Measurements from ENCODE around the gene STK38L. TPM values are rescaled to one million over a fixed set of nuclear protein-coding genes. Genes with fewer than 3 reads are reported as not detected.

Gene STK38L
- total and polyA plus RNA-seq, 3 donors from 2014 or later, result 19.3 to 43.1 (median 41.5) TPM

DNA sequence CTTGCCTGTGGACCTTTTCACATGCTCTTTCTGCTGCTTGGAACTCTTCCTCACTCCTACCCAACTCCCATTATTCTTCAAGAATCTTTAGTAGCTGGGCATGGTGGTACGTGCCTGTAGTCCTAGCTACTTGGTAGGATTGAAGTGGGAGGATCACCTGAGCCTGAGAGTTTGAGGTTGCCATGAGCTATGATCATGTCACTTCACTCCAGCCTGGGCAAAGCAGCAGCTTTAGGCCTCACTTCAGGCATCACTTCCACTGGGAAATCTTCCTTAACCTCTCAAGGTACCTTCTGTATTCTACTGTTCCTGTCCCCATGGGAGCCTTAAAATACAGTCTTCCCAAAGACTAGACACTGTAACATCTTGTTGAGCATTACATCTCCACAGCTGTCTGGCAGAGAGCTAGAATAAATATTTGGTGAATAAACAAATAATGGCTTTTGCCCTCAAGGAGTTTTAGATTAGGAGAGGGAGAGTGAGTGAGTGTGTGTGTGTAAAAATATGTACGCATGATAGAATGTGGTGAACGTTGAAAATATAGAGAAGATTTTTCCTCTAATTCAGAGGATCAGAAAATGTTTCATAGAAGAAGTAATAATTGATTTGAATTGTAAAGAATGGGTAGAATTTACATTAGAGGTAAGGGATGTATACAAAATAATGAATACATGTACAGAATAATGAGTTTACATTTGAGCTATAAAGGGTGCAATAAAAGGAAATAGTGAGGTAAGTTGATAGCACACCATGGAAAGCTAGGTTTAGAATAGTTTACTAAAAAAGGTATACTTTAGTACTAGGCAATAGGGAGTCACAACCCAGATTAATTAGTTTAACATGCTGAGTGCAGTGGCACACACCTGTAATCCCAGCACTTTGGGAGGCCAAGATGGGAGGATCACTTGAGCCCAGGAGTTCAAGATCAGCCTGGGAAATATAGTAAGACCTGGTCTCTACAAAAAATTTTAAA lies 59.3 kb downstream of the STK38L start:
- Histone ChIP-seq H3K36me3 (ENCODE audit: low read depth, missing control alignments) (no peaks in the 10 kb centered on the region), H3K27ac (no peak overlapping the region), H3K9me3 (no peaks in the 10 kb centered on the region), H3K27me3 (no peaks in the 10 kb centered on the region), H3K4me3 (no peak overlapping the region), H3K4me1 (no peaks in the 10 kb centered on the region)
- WGBS, 2 donors, result 71% methylated on average over 3 of the region's 3 CpGs
- TF ChIP-seq POLR2A (IDR thresholded peaks at IDR 0.05), result no peak
- TF ChIP-seq, protein P1, sequence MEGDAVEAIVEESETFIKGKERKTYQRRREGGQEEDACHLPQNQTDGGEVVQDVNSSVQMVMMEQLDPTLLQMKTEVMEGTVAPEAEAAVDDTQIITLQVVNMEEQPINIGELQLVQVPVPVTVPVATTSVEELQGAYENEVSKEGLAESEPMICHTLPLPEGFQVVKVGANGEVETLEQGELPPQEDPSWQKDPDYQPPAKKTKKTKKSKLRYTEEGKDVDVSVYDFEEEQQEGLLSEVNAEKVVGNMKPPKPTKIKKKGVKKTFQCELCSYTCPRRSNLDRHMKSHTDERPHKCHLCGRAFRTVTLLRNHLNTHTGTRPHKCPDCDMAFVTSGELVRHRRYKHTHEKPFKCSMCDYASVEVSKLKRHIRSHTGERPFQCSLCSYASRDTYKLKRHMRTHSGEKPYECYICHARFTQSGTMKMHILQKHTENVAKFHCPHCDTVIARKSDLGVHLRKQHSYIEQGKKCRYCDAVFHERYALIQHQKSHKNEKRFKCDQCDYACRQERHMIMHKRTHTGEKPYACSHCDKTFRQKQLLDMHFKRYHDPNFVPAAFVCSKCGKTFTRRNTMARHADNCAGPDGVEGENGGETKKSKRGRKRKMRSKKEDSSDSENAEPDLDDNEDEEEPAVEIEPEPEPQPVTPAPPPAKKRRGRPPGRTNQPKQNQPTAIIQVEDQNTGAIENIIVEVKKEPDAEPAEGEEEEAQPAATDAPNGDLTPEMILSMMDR (IDR thresholded peaks at IDR 0.05), result no peak
- no peak for DNase-seq
- intact Hi-C loops (cut with DNase I; ENCODE audit: low total_unique reads), result no loop called here

DNA sequence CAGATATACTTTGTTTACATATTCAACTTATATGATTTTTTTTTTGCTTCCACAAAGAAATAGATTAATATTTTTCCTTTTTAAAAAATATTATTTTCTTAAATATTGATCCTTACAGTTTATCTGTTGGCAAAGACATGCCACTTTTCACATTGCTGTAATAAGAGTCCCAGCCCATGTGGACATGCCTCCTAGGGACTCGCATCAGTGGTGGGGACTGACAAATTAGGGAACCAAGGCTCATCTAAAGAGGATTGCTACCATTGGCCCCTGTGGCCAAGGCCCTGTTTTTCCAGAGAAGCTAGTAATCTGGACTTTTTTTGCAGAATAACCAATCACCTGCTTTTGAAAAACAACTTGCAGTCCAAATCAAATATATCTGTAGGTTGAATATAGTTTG lies 60.8 kb downstream of the STK38L start:
- no peak overlapping the region for H3K4me3 ChIP-seq
- DNase-seq, result no peak
- H3K36me3 ChIP-seq (ENCODE audit: low read depth, missing control alignments), result no peaks in the 10 kb centered on the region
- no peak for TF ChIP-seq POLR2A (IDR thresholded peaks at IDR 0.05)
- TF ChIP-seq, protein P1 (IDR thresholded peaks at IDR 0.05), result no peak
- H3K9me3 ChIP-seq, result no peaks in the 10 kb centered on the region
- intact Hi-C loops (cut with DNase I; ENCODE audit: low total_unique reads), result no loop called here
- no peaks in the 10 kb centered on the region for H3K27me3 ChIP-seq
- no peaks in the 10 kb centered on the region for H3K4me1 ChIP-seq
- WGBS, 2 donors, result 69 to 71% methylated on average over 1 of the region's 1 CpG
- H3K27ac ChIP-seq, result no peak overlapping the region

DNA sequence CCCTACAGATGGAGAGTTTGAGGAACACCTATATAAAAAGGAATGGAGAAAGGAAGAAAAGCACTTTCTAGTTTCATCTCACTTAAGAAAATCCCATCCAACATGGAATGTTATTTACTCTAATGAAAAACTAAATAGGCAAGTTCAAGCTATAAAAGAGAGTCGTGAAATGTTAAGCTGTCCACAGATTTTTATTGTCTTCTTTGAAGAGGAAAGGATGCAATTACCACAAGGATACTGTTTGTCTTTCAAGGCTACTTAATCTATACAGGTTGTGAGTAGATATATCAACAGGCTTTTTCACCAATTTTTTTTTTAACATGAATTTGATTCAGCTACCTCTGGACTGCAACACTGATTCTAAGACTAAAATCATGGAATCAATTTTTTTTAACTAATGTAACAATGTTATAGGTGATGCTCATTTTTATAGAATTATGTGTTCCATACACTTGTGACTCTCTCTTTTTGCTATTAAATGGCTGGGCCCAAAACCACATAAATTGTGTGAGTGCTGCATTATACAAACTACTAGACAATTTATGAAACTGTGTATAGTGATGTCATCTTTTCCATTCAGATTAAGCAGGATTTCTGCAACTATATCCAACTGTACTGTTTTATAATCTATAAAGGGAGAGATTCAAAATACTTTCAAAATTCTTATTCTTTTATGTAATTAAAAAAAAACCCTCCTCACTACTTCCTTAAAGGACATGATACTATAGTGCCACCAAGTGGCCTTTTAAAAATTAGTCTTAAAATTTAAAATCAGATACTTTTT lies 61.8 kb downstream of the STK38L start:
- H3K4me3 ChIP-seq, result no peak overlapping the region
- no peaks in the 10 kb centered on the region for H3K9me3 ChIP-seq
- TF ChIP-seq, protein P1 (IDR thresholded peaks at IDR 0.05), result peak in 1 of 3 experiments; percentile 58
- no peak for TF ChIP-seq POLR2A (IDR thresholded peaks at IDR 0.05)
- intact Hi-C loops (cut with DNase I; ENCODE audit: low total_unique reads), result no loop called here
- H3K36me3 ChIP-seq (ENCODE audit: low read depth, missing control alignments), result no peaks in the 10 kb centered on the region
- no peak overlapping the region for H3K27ac ChIP-seq
- no peaks in the 10 kb centered on the region for H3K4me1 ChIP-seq
- no peaks in the 10 kb centered on the region for H3K27me3 ChIP-seq
- no peak for DNase-seq
- 46 to 71% methylated on average over 1 of the region's 1 CpG for WGBS, 2 donors

DNA sequence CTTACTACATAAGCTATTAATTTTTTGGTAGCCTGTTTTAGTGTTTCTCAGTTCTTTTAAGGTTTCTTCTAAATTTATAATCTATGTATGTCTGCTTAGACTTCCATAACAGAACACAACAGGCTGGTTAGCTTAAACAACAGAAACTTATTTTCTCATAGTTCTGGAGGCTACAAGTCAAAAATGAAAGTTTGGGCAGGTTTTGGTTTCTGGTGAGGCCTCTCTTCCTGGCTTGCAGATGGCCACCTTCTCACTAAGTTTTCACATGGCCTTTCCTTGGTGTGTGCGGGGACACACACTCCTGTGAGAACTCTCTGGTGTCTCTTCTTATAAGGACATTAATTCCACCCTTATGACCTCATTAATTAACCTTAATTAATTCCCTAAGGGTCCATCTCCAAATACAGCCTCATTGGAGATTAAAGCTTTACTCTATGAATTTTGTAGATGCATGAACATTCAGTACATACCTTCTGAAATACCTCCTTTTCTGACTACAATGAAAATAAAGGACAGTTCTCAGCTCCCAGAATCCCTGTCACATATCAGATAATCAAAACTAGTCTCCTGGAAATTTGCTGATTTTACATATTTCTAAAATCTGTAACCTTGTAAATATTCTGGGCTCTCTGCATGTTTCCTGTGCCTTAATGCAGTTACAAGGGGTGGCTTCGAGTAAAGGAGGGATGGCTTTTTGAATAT lies 65.4 kb downstream of the STK38L start:
- Histone ChIP-seq H3K4me3 (no peak overlapping the region), H3K4me1 (no peaks in the 10 kb centered on the region), H3K36me3 (ENCODE audit: low read depth, missing control alignments) (no peaks in the 10 kb centered on the region), H3K9me3 (no peaks in the 10 kb centered on the region), H3K27me3 (no peaks in the 10 kb centered on the region), H3K27ac (no peak overlapping the region)
- TF ChIP-seq, protein P1 (IDR thresholded peaks at IDR 0.05), result no peak
- TF ChIP-seq POLR2A (IDR thresholded peaks at IDR 0.05), result no peak
- 92 to 97% methylated on average over 2 of the region's 2 CpGs for WGBS, 2 donors
- DNase-seq, result no peak
- intact Hi-C loops (cut with DNase I; ENCODE audit: low total_unique reads), result no loop called here

All from testis (tissue), 3 donors.